A549 (cell line): Measurements from ENCODE around the gene TRAF3.

ENCODE experiments used
- CTCF ChIP-seq: fragments of >200 bp; sonication (Bioruptor Twin); formaldehyde crosslinking; IDR thresholded peaks from 3 replicates; pipeline ENCODE4 v1.5.1; 2016
- JUNB ChIP-seq: fragments of >200 bp; sonication (Bioruptor Twin); formaldehyde crosslinking; IDR thresholded peaks from 2 replicates; pipeline ENCODE4 v1.6.1; 2016
- MAX ChIP-seq: IDR thresholded peaks from 2 replicates; pipeline ENCODE4 v1.6.1; 2012
- POLR2A ChIP-seq: IDR thresholded peaks from 2 replicates; pipeline ENCODE4 v1.6.1; 2012; ENCODE audit warnings: mild to moderate bottlenecking, low read length

- no peak for TF ChIP-seq MAX
- no peak for TF ChIP-seq CTCF
- TF ChIP-seq POLR2A = no peak
- no peak for TF ChIP-seq JUNB
Observed at GRCh38 chr14:102768223-102769048, 8.8 kb upstream of the TRAF3 start.
